ENCODE measurements around the gene CCL19. TPM values are rescaled to one million over a fixed set of nuclear protein-coding genes. Genes with fewer than 3 reads are reported as not detected.

Gene CCL19
- total and polyA plus RNA-seq, 2 donors (not counting 3 experiments of a cell fraction or from before 2014, with no cell fraction given), result not detected

- BruUV-seq (replicated peaks), result no TSS peak
- no peak for TF ChIP-seq GATA2 (IDR thresholded peaks at IDR 0.05; ENCODE audit: insufficient read depth, insufficient read length, low read depth, low read length)
- peak; percentile 71 for TF ChIP-seq POLR2AphosphoS5 (IDR thresholded peaks at IDR 0.05; ENCODE audit: insufficient read depth, low read depth, low read length)
- TF ChIP-seq EZH2 (IDR thresholded peaks at IDR 0.05; ENCODE audit: borderline replicate concordance, low read depth, low read length, severe bottlenecking), result no peak
- TF ChIP-seq, protein P1, sequence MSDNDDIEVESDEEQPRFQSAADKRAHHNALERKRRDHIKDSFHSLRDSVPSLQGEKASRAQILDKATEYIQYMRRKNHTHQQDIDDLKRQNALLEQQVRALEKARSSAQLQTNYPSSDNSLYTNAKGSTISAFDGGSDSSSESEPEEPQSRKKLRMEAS (IDR thresholded peaks at IDR 0.05; ENCODE audit: insufficient read depth, insufficient read length), result peak; percentile 93
- TF ChIP-seq, protein P2, sequence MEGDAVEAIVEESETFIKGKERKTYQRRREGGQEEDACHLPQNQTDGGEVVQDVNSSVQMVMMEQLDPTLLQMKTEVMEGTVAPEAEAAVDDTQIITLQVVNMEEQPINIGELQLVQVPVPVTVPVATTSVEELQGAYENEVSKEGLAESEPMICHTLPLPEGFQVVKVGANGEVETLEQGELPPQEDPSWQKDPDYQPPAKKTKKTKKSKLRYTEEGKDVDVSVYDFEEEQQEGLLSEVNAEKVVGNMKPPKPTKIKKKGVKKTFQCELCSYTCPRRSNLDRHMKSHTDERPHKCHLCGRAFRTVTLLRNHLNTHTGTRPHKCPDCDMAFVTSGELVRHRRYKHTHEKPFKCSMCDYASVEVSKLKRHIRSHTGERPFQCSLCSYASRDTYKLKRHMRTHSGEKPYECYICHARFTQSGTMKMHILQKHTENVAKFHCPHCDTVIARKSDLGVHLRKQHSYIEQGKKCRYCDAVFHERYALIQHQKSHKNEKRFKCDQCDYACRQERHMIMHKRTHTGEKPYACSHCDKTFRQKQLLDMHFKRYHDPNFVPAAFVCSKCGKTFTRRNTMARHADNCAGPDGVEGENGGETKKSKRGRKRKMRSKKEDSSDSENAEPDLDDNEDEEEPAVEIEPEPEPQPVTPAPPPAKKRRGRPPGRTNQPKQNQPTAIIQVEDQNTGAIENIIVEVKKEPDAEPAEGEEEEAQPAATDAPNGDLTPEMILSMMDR (IDR thresholded peaks at IDR 0.05; ENCODE audit: extremely low read depth in 1 of 2, insufficient read depth in 1 of 2, low read depth in 1 of 2, low read length in 2 of 2), result peak in 1 of 2 donors; percentile 54
- TF ChIP-seq FOS (IDR thresholded peaks at IDR 0.05; ENCODE audit: borderline replicate concordance, insufficient read depth, low read length), result no peak
- TF ChIP-seq POLR2A (IDR thresholded peaks at IDR 0.05; ENCODE audit: low read depth, low read length), result peak; percentile 51
- TF ChIP-seq MYC (IDR thresholded peaks at IDR 0.05; ENCODE audit: low read depth, low read length), result no peak
Measured at GRCh38 chr9:34646211-34647083, 44.6 kb downstream of the CCL19 start, which contains the start of gene GALT. GALT (plus strand) TSS chr9:34646675; CDS start chr9:34646705, 30 bp downstream.

More at GRCh38 chr9:34646211-34647083, 44.6 kb downstream of the CCL19 start, which contains the start of gene GALT:
- no peaks in the 10 kb centered on the region for H3K9me1 ChIP-seq (replicated peaks; ENCODE audit: control insufficient read depth, extremely low read depth, insufficient read depth, low read length)
- peak within 1 kb of the TSS; percentile 53 to 78 (median 75) for H3K4me3 ChIP-seq (replicated peaks in 1 of 3; ENCODE audit: insufficient read depth in 1 of 3, low read depth in 1 of 3, low read length in 3 of 3)
- peaks cover 6% of the 10 kb centered on the region for H3K79me2 ChIP-seq (ENCODE audit: control insufficient read depth, insufficient read depth, low read length)
- CTCF ChIA-PET, result interaction anchor here (0.7 to 2.2 kb wide), 11 partner anchors 9 to 56 kb away, joined by 3 to 21 read pairs (median 6); partner anchors contain the start of gene SIGMAR1
- H3K27me3 ChIP-seq (ENCODE audit: control insufficient read depth in 2 of 2, insufficient read depth in 2 of 2, low read length in 2 of 2), result no peaks in the 10 kb centered on the region
- H3K4me1 ChIP-seq (ENCODE audit: control insufficient read depth, extremely low read depth, insufficient read depth, low read length), result peaks cover 17% of the 10 kb centered on the region
- peaks cover 0 to 14% of the 10 kb centered on the region in 2 experiments for H3K36me3 ChIP-seq (ENCODE audit: control insufficient read depth in 2 of 2, extremely low read depth in 1 of 2, insufficient read depth in 2 of 2, low read length in 2 of 2)
- H3K27ac ChIP-seq (ENCODE audit: insufficient read depth, low read depth, low read length), result peak within 1 kb of the TSS; percentile 41
- POLR2A ChIA-PET, result interaction anchor here (1.5 to 1.9 kb wide), 2 partner anchors 9 to 19 kb away, joined by 7 read pairs; partner anchors contain the start of gene SIGMAR1
- H3K9ac ChIP-seq (replicated peaks; ENCODE audit: extremely low read depth, insufficient read depth, low read length), result peak within 1 kb of the TSS; percentile 68
- no peaks in the 10 kb centered on the region for H3K9me3 ChIP-seq (replicated peaks; ENCODE audit: control insufficient read depth, insufficient read depth, low read length)
- H3K4me2 ChIP-seq (ENCODE audit: insufficient read depth, low read length), result peak within 1 kb of the TSS; percentile 82
- DNase-seq (ENCODE audit: low read depth, low spot score) (peak; percentile 88), FAIRE-seq (peak; percentile 93)
- H4K20me1 ChIP-seq (replicated peaks; ENCODE audit: control insufficient read depth, extremely low read depth, insufficient read depth, low read length), result no peaks in the 10 kb centered on the region
- dilution Hi-C loops (cut with MboI; ENCODE audit: extremely low pct_ligation_motif_present, low sequenced_read_pairs), result no loop called here
- intact Hi-C loops (cut with micrococcal nuclease), result loop anchor here (1.0 kb wide), 1 partner anchor 9 kb away; the partner anchor contains the start of gene SIGMAR1
- H2AFZ ChIP-seq (ENCODE audit: low read depth, low read length), result peak within 1 kb of the TSS; percentile 98

All from endothelial cell of umbilical vein (primary cell).